PC-3 (cell line): Measurements from ENCODE around the gene PIERCE2.
"Not testable (repeated sequence)": the region's sequence is repeated elsewhere in the genome, so short reads cannot be mapped to it uniquely, and the experiment has no call there.

Experiments
- CTCF ChIP-seq: fragments of 300-600 bp; sonication (generic); conservative IDR thresholded peaks from 2 replicates; pipeline ENCODE4 v1.5.1; 2017; ENCODE audit warnings: antibody characterized with exemption, low read depth, mild to moderate bottlenecking, low read length
- EZH2 ChIP-seq: fragments of 300-600 bp; sonication (generic); IDR thresholded peaks from one replicate; pipeline ENCODE4 v1.6.1; 2017; ENCODE audit warnings: antibody characterized with exemption, mild to moderate bottlenecking, low read length; ENCODE audit not compliant: unreplicated experiment
- EZH2phosphoT487 ChIP-seq: fragments of 300-600 bp; sonication (generic); IDR thresholded peaks from 2 replicates; pipeline ENCODE4 v1.6.1; 2018; ENCODE audit warnings: mild to moderate bottlenecking, antibody characterized with exemption, low read length, borderline replicate concordance

GRCh38 chr15:55400050-55400449, 8.2 kb upstream of the PIERCE2 start:
- TF ChIP-seq CTCF, EZH2, EZH2phosphoT487: not testable (repeated sequence)
